Heart right ventricle (tissue), 16 donors: ENCODE measurements around the gene TOM1L1. TPM values are rescaled to one million over a fixed set of nuclear protein-coding genes. Genes with fewer than 3 reads are reported as not detected.

ENCODE experiments used
- ATAC-seq, 8 donors: fragments of 200-7000 bp; cut with Tn5 transposase; one replicate each; pipeline ENCODE4 v1.9.1; 2020; ENCODE audit warnings: mild to moderate bottlenecking in 8 of 8, moderate library complexity in 8 of 8, moderate number of reproducible peaks in 1 of 8
- DNase-seq, 2 donors: peaks; one replicate each; pipeline ENCODE4 v3.0.0-alpha.2; 2020
- H3K27ac ChIP-seq, 10 donors: fragments of 200-600 bp; sonication (generic) in 2 of 10; one replicate each; pipeline versions ENCODE4 v1.5.0 to v1.8.0; 2020 to 2022; ENCODE audit warnings: mild to moderate bottlenecking in 3 of 10
- H3K27me3 ChIP-seq, 7 donors: fragments of 200-600 bp; one replicate each; pipeline ENCODE4 v1.8.0; 2021 to 2022; ENCODE audit warnings: mild to moderate bottlenecking in 2 of 7
- H3K36me3 ChIP-seq, 9 donors: fragments of 200-600 bp; sonication (generic) in 1 of 9; one replicate each; pipeline versions ENCODE4 v1.5.0 to v1.8.0; 2020 to 2022; ENCODE audit warnings: mild to moderate bottlenecking in 2 of 9
- H3K4me1 ChIP-seq, 9 donors: fragments of 200-600 bp; sonication (generic) in 1 of 9; one replicate each; pipeline versions ENCODE4 v1.5.0 to v1.8.0; 2020 to 2022; ENCODE audit warnings: mild to moderate bottlenecking in 4 of 9
- H3K4me3 ChIP-seq, 10 donors: fragments of 200-600 bp; sonication (generic) in 2 of 10; one replicate each; pipeline versions ENCODE4 v1.5.0 to v1.8.0; 2020 to 2022; ENCODE audit warnings: mild to moderate bottlenecking in 7 of 10, moderate library complexity in 2 of 10
- H3K9me3 ChIP-seq, 11 donors: fragments of 200-600 bp in 10 of 11; sonication (generic) in 2 of 11; one replicate each; pipeline versions ENCODE4 v1.5.0 to v1.8.0; 2013 to 2022; ENCODE audit warnings: mild to moderate bottlenecking in 2 of 11, control low read depth in 1 of 11, moderate library complexity in 1 of 11
- WGBS, 2 donors: extraction: QIAGEN DNeasy Blood & Tissue Kit; methylation state at CpG; one replicate each; pipeline ENCODE4 v1.1.7; 2013; ENCODE audit warnings: inconsistent platforms in 1 of 2; 5-methylcytosine and 5-hydroxymethylcytosine counted together
- intact Hi-C, 10 donors: fragments of 100-400 bp; cut with DNase I; formaldehyde crosslinking; loops; one replicate each; pipeline versions ENCODE4 v1.11.1 to v1.14.2; 2022
- polyA plus RNA-seq, 2 donors: library from polyadenylated mRNA; stranded (reverse); fragments of 200-250 nt; gene quantifications; one replicate each; pipeline ENCODE4 v1.2.3, GENCODE V29; 2013
- total RNA-seq, 10 donors: library from RNA; stranded (reverse); fragmentation: NEBNext Ultra II Directional in 3 of 10; extraction: Animal tissue kit (Norgen Biotek cat#: 25700) in 3 of 10; gene quantifications; one replicate each; pipeline versions ENCODE4 v1.2.1 to v1.2.4, GENCODE V29; 2021 to 2023
- TF ChIP-seq, protein P1 (sequence below), 9 donors: fragments of 200-600 bp; sonication (generic) in 2 of 9; IDR thresholded peaks; one replicate each; pipeline versions ENCODE4 v1.5.0 to v1.8.0; 2021 to 2022; ENCODE audit warnings: antibody characterized with exemption in 9 of 9, mild to moderate bottlenecking in 5 of 9, moderate library complexity in 1 of 9
- donor health status: Arrhythmogenic right ventricular cardiomyopathy.
- donor health status: ischemic (EF 13 %, LVEDD 7.1; RV severe dilation, severe dysfunction).
- donor health status: healthy with polysubstance abuse.
- donor health status: DM: no; HTN: yes; CAD: no.
- donor health status: DM: no; HTN: no; CAD: no.
- donor health status: ischemic (EF 25% LVEDD 6.9; RV normal size, moderate dysfunction).
- donor health status: ischemic (EF 25% LVEDD 5.7; RV mildly dilated, moderate dysfunction).
- donor health status: healthy.
- donor health status: DM: yes; HTN: yes; CAD: no.
- donor health status: Ischemic cardiomyopathy.
- donor health status: ischemic (EF 35%, LVEDD 5.7; RV mildly dilated, moderate dysfunction).
- donor health status: nonischemic (EF 11% LVEDD 7.7; RV severe dilation, severe dysfunction).
- donor health status: DM: yes; HTN: yes; CAD: no.
- donor health status: PGD.
- donor health status: ischemic (EF 29% LVEDD 5.4; RV normal size, mild dysfunction).
- donor health status: nonischemic (EF 23%, LVEDD 6.1; RV moderate dilation, normal function).

TOM1L1 gene
- total and polyA plus RNA-seq, 12 donors = 5.0 to 14.4 (median 9.4) TPM

DNA sequence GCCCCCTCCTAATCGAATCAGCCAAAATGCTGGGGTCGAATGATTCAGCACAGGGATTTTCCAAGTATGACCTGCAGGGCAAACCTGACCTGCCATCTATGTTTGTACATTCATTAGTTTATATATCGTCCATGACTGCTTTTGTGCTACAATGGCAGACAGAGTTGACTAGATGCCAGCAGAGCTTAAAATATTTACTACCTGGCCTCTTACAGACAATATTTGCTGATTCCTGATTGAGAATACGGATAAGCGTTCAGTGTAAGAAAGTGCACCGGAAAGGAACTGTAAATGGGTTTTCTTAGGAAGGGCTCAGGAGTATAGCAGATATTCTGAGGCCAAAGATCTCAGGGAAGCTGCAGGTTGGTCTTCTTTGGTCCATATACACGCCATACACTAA lies 11.7 kb upstream of the TOM1L1 start:
- DNase-seq = no peak
- intact Hi-C loops = no loop called here
- Histone ChIP-seq H3K9me3 (no peaks in the 10 kb centered on the region), H3K27me3 (no peaks in the 10 kb centered on the region), H3K4me3 (no peak overlapping the region), H3K27ac (no peak overlapping the region), H3K4me1 (no peaks in the 10 kb centered on the region), H3K36me3 (no peaks in the 10 kb centered on the region)
- 84 to 85% methylated on average over 7 of the region's 7 CpGs for WGBS, 2 donors
- TF ChIP-seq, protein P1, sequence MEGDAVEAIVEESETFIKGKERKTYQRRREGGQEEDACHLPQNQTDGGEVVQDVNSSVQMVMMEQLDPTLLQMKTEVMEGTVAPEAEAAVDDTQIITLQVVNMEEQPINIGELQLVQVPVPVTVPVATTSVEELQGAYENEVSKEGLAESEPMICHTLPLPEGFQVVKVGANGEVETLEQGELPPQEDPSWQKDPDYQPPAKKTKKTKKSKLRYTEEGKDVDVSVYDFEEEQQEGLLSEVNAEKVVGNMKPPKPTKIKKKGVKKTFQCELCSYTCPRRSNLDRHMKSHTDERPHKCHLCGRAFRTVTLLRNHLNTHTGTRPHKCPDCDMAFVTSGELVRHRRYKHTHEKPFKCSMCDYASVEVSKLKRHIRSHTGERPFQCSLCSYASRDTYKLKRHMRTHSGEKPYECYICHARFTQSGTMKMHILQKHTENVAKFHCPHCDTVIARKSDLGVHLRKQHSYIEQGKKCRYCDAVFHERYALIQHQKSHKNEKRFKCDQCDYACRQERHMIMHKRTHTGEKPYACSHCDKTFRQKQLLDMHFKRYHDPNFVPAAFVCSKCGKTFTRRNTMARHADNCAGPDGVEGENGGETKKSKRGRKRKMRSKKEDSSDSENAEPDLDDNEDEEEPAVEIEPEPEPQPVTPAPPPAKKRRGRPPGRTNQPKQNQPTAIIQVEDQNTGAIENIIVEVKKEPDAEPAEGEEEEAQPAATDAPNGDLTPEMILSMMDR (IDR thresholded peaks at IDR 0.05) = no peak
- no peak for ATAC-seq

DNA sequence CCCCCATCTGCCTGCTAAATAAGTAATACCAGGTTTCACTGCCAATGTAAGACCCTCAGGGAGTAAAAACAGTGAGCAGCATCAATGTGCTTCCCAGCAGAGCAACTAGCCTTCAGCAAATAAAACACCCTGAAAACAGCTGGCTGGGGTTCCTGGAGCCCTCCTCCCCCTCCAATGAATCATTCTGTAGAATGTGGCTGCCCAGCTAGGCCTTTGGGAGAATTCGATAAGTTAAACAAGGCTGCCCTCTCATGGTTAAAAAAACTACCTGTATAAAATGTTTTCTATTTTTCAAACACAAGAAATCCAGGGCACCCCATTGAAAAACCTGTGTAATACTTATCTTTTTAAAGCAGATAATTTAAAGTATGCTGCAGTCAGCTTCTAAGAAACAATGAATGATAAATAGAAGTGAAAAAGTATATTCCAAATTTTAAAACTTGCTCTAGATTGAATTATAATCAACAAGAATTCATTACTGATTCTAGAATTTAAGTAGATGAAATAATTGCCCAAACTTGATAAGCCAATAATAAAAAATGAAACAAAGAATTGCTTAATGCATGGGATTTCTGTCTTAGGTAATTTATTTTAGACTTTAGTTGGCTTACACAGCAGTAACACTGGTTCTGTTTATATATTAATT lies 9.4 kb upstream of the TOM1L1 start:
- Histone ChIP-seq H3K27ac (no peak overlapping the region), H3K36me3 (no peaks in the 10 kb centered on the region), H3K27me3 (peaks cover 0 to 5% (median 0%) of the 10 kb centered on the region in 7 donors), H3K9me3 (no peaks in the 10 kb centered on the region), H3K4me3 (no peak overlapping the region), H3K4me1 (no peaks in the 10 kb centered on the region)
- ATAC-seq (peak in 5 of 8 donors; percentile 46 to 76 (median 58)), DNase-seq (peak in 1 of 2 donors; percentile 6)
- TF ChIP-seq, protein P1 (IDR thresholded peaks at IDR 0.05) = peak in 7 of 9 donors; percentile 19 to 51 (median 38)
- 3 to 6% methylated on average over 1 of the region's 1 CpG for WGBS, 2 donors
- intact Hi-C loops = no loop called here

DNA sequence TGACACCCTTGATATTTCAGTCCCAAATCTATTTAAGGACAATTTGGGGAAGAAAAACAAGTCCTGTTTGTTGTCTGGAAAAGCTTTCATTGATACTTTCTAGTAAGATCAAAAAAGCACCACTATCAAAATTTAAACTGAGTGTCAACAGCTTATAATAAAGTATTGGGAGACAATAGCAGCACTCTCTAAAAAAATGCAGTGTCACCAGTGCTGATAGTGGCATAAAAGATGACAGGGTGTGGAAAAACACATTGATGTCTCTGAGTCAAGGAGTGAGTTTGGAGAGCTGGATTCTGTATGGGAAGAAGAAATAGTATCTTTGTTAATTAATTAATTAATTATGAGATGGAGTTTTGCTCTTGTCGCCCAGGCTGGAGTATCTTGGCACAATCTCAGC lies 8.3 kb upstream of the TOM1L1 start:
- intact Hi-C loops = no loop called here
- H3K36me3 ChIP-seq = no peaks in the 10 kb centered on the region
- ATAC-seq (no peak), DNase-seq (no peak)
- H3K27me3 ChIP-seq = peaks cover 0 to 5% (median 0%) of the 10 kb centered on the region in 7 donors
- no peaks in the 10 kb centered on the region for H3K4me1 ChIP-seq
- H3K4me3 ChIP-seq = no peak overlapping the region
- 95 to 98% methylated on average over 1 of the region's 1 CpG for WGBS, 2 donors
- no peaks in the 10 kb centered on the region for H3K9me3 ChIP-seq
- TF ChIP-seq, protein P1 (IDR thresholded peaks at IDR 0.05) = no peak
- no peak overlapping the region for H3K27ac ChIP-seq

DNA sequence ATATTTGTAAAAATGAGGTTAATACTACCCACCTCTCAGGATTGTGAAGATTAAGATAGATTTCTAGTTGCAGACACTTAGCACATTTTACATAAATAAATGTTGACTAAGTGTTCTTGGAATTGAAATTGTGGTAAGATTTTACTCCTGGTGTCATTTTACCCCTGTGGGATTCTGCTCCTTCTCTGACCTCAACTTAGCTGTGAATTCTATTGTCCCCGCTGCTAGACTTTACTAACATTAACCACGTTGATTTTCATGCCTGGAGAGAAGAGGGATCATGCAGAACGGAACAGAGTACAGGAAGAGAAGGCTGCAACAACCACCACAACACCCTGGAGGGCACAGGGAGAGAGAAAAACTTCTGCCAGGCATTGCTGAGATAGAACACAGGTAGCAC lies 2.1 kb upstream of the TOM1L1 start:
- no peak for ATAC-seq
- H3K9me3 ChIP-seq = no peaks in the 10 kb centered on the region
- peaks cover 0 to 16% (median 8%) of the 10 kb centered on the region in 9 donors for H3K4me1 ChIP-seq
- H3K27me3 ChIP-seq = peaks cover 0 to 35% (median 4%) of the 10 kb centered on the region in 7 donors
- no peak for DNase-seq
- H3K36me3 ChIP-seq = no peaks in the 10 kb centered on the region
- TF ChIP-seq, protein P1 (IDR thresholded peaks at IDR 0.05) = no peak
- no peak overlapping the region for H3K4me3 ChIP-seq
- 60 to 63% methylated on average over 3 of the region's 3 CpGs for WGBS, 2 donors
- no peak overlapping the region for H3K27ac ChIP-seq
- intact Hi-C loops = no loop called here
